GM19043 (cell line): ENCODE measurements around the gene SEZ6L.

ENCODE experiments used
- ATAC-seq: cut with Tn5 transposase; IDR thresholded peaks from one replicate; pipeline ENCODE4 v1.9.1; 2021; ENCODE audit warnings: low read depth; ENCODE audit not compliant: unreplicated experiment

SEZ6L gene

DNA sequence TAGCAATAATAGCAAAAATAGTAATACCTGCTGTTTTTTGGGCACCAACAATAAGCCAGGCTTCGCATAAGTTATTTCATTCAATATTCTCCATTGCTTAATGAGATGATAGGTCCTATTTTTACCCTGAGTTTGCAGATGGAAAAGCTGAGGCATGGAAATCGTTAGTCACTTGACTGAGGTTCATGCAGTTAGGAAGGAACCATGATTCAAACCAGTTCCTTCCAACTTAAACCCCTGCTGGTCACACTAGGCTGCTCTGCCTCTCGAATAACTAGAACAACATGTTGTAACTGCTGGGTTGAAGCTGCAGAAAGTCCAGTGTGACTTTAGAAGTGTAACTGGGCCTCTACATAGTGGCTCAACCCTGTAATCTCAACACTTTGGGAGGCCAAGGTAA lies 69.3 kb downstream of the SEZ6L start:
- no peak for ATAC-seq

DNA sequence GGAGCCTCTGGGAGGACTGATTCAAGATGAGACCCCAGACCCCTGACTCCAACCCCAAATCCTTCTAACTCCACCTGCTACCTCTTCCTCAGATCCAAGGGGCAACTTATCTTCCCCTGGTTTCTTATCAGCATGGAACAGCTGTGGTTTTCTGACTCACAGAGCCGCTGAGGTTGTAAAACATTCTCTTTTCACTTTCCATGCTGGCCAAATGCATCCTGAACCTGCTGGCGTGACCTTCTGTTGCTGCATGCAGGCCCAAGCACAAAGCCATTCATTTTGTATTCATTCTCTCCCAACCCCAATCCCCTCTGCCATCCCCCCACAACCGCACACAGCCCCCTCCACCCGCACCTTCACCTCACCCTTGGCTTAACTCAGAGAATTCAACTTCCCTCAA lies 70.3 kb downstream of the SEZ6L start:
- ATAC-seq, result no peak

DNA sequence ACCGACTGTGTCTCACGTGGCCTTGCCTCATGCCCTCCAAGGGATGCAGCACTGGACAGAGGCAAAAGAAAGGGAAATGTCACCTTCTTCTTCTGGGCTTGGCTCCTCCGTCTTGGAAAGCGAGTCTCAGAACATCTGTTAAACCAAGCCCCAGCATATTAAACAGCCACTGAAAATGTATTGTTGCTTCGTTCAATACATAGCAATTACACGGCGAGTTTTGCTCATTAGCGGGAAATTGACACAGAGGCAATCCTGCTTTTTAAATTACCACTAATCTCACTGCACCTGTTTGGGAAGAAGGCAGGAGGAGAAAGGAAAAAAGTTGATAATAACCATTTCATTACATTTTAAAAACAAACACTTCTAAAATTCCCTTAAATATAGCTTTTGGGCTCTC lies 72.1 kb downstream of the SEZ6L start:
- ATAC-seq, result no peak

DNA sequence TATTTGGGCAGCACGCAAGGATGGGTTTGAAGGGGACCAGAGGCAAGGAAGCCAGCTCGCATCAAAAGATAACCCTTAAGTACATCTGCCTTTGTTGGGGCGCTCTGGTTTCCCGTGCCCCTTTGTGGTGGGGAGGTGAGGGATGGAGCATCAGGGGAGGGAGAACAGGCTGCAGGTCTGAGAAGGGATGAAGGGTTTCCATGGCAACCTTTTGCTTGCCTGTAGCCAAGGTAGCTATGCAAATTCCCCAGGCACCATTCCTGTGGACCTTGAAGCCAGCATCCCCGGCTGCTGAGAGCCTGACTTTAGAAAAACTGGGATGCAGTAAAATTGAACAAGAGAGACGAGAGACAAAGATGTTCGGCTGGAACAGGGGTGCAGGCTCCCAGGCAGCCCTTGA lies 75.7 kb downstream of the SEZ6L start:
- no peak for ATAC-seq

DNA sequence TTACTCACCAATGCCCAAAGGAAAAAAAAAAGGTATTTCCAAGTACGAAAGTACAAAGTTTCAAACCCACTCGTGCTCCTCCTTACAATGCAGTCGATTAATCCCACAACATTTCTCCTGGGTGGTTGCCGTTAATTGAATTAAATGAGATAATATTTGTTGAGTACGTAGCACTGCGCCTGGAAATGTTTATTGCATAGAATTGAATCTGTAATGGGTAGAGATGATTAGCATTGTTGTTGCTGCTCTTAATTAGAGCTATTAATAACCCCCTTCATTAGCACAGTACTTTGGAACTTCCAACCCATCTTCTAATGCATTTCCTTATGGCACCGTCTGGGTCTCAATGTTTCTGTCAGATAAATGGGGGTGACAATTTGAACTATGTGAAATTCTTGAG lies 77.3 kb downstream of the SEZ6L start:
- ATAC-seq, result no peak

DNA sequence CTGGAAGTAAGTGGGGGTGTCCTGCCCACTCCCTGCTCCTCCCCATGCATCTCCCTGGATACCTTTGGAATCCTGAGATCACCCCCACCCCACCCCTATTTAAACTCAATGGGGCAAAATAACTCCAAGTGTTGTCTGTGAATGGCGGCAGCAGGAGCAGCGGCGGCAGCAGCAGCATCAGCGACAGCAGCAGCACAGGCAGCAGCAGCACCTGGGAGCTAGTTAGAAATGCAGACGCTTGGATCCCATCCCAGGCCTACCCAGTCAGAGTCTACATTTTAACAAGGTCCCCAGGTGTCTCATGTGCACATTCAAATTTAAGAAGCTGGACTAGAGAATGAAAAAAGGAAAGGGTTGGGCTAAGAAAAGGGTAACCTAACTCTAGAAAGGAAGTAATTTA lies 82.6 kb downstream of the SEZ6L start:
- no peak for ATAC-seq

DNA sequence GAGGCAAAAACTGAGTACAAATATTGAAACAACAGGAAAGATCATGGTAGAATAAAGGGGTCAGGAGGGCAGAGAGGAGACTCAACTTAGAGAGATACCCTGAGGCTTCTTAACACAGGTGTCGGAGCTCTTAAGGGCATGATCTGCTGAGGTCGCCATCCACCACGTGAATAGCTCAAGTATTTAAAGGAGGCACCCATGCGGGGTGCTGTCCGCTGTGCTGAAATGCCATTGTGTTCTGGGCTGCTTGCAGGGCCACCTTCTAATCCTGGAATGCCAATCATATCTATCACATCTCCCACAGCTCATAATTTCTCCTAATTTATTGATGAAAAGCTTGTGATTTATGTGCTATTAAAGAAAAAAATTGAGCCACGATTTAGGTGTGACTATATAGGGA lies 90.2 kb downstream of the SEZ6L start:
- ATAC-seq, result no peak

DNA sequence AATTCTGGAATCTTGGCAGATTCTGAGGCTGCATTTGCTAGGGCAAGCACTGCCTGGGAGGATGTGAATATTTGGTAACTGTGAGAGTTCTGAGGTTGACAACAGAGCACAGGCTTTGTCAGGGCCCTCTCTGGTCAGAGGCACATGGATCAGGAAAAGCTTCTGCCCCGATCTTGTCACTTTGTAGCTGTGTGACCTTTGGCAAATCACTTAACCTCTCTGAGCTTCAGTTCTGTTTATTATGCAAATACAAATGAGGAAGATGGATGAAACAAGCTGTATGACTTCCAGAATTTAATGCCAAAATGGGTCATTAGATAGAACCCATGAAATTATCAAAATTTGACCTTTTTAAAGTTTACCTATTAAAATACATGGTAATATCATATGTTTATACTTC lies 94.9 kb downstream of the SEZ6L start:
- no peak for ATAC-seq

DNA sequence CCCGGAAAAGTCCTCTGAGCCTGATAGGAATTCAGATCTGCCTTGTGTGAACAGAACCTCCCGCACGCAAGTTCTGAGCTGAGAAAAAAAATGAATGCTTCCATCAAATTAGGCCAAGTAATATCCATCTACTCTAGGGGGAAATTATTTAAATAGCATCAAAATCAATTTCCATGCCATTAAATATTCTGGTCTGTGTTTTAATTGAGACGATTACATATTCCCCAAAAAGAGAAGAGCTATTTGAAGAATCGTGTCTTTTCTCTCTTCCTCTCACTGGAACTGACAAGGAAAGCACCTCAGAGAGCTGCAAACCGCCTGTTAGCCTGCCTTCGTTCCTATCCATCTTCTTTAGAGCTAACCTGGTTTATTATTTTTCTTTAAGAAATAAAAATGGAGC lies 96.0 kb downstream of the SEZ6L start:
- ATAC-seq, result no peak

DNA sequence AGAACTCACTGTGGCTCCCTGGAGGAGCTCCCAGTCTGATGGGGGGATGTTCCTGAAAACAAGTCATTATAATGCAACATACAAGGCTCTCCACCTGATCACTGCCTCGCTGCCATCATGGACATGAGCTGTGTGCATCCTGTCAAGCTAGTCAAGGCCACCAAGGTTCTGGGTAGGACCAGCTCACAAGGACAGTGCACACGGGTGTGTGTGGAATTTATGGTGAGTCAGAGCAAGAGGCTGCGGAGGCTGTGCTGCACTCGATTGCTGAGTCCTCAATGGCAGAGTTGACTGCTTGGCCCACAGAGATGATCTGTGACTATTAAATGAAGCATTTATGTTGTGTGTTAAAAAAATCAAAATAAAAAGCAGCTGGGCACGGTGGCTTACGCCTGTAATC lies 96.6 kb downstream of the SEZ6L start:
- ATAC-seq, result no peak

DNA sequence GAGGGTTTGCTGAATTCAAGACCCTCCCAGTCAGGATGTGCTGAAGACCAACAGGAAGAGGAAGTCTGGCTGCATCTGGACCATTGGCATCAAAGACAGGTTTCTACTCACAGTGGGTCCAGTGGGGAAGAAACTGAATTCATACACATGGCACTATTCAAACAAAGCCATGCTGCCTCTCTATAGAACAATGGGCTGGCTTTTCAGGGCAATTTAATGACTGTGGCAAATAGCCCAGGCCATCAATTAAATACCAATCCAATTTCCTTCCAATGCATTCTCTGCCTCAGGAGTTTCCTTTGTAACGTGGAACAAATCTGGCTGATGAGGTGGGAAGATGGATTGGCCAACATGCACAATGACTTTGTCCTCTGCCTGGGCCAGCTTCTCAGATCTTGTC lies 98.6 kb downstream of the SEZ6L start:
- no peak for ATAC-seq

DNA sequence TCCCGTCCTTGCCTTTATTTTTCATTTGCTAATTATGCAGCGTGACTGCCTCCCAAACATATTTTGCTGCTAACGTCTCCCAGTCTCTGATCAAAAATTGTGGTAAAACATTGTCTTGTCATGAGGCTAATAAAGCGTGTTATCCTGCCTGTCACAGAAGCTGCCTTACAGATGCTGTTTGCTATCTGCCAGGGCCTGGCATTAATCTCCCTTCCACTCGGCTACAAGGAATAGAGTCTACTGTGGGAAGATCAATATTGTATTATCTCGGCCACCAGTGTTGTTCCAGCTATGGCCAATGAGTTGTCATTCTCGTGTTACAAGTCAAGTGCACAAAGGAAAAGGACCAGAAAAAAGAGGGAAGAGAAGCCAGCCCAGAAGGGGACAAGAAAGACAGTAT lies 100.3 kb downstream of the SEZ6L start:
- ATAC-seq, result no peak

DNA sequence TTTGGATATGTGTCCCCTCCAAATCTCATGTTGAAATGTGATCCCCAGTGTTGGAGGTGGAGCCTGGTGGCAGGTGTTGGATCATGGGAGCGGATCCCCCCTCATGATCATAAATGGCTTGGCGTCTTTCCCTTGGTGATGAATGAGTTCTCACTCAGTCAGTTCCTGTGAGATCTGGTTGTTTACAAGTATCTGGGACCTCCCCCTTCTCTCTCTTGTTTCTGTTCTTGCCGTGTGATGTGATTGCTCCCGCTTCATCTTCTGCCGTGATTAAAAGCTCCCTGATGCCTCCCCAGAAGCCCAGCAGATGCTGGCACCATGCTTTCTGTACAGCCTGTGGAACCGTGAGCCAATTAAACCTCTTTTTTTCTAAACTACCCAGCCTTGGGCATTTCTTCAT lies 102.2 kb downstream of the SEZ6L start:
- ATAC-seq, result no peak

DNA sequence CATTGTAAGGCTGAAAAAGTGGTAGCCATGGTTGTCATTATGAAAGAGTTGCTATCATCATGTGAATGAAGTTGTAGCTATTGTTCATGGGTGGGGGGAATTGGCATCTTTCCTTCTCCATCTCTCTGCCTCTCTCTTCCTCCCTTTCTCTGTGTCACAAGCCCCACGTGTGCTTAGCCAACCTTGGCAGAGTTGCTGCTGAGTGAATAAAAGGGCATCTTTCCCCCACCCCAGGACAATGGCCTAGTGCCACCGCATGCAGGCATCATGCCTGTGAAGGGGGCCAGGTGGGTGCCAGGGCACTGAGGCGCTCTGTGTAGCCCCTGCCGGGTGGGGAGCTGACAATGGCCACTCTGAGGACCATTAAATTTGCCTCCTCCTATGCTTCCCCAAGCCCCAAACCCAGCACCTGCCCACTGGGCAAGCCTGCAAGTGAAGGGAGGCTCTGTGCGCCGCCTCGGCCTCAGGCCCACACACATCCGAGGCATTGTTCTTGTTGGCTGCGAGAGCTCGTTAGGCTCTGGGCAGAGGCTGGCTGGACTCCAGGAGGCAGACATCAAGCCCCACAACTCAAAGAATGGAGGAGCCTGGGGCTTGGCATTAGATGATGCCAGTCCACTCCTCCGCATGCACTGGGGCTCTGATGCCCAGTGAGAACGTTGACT lies 103.9 kb downstream of the SEZ6L start:
- ATAC-seq, result no peak

DNA sequence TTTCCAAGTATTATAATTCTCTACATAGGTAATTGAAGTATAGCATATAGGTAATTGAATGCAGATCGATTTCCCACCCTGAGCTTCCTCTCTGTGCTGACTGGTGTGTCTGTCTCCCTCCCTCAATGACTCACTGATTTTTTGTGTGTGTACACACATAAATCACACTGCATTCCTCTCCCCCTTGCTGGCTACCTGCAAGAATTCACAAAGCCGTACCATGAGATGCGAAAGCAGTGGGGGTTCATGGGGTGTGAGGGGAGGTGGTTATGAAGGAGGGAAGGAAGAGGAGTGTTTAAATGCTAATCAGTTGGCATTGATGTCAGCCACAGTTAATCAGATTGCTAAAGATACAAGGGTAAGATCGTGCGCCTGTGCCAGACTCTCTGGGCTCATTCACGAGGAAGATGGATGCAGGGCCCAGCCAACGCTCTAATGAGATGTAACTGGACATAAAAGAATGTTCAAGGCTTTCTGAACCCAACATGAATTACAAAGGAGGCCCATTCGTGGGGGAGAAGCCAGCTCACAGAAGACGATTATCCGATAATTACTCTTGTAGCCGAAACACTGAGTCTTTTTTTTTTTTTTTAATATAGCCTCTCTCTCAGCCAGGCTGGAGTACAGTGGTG lies 107.4 kb downstream of the SEZ6L start:
- ATAC-seq, result no peak

DNA sequence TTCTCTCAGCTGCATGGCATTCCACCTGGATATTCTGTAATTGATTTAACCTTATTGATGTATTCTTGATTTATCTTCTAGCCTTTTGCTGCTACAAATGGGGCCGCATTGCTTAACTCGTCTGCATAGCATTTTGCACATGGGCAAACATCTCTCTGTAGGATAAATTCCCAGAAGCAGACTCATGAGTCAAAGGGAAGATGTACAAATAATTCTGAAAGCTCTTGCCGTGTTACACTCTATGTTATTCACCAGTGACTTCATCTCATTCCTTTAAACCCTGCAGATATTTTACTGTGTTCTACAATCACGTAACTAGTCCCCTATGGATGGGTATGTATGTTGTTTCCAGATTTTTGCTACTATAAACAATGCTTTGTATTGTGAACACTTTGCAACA lies 112.7 kb downstream of the SEZ6L start:
- no peak for ATAC-seq

DNA sequence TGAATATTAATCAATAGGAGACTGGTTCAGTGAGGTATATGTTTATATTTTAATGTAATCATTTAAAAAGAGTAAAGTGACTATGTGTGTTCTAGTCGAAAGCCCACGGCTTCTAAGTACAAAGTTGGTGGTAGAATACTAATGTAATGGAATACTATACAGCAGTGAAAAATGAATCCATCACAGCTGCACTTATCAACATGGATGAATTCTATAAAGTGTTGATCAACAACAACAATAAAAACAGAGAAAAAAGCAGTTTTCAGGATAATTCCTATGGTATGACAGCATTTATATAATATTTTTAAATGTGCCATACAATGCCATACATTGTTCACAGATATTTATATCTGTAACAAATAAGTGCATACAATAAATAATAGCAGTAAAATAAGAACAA lies 114.1 kb downstream of the SEZ6L start:
- no peak for ATAC-seq

DNA sequence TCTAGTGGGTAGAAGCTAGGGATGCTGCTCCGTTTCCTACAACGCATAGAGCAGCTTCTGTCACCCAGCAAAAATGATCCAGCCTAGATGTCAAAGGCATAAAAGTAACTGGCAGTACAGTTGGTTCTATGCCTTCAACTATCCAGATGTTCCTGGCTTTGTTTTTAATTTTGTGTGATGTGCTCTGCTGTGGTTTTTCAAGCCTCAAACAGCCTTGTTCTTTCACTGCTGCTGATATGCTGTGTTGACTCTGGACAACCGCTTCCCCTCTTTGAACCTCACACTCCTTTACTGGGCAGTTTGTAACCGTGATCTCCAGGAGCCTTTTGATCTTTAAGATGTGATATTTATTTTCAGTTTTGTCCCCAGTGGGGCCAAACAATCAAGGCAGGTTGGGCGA lies 116.4 kb downstream of the SEZ6L start:
- no peak for ATAC-seq

DNA sequence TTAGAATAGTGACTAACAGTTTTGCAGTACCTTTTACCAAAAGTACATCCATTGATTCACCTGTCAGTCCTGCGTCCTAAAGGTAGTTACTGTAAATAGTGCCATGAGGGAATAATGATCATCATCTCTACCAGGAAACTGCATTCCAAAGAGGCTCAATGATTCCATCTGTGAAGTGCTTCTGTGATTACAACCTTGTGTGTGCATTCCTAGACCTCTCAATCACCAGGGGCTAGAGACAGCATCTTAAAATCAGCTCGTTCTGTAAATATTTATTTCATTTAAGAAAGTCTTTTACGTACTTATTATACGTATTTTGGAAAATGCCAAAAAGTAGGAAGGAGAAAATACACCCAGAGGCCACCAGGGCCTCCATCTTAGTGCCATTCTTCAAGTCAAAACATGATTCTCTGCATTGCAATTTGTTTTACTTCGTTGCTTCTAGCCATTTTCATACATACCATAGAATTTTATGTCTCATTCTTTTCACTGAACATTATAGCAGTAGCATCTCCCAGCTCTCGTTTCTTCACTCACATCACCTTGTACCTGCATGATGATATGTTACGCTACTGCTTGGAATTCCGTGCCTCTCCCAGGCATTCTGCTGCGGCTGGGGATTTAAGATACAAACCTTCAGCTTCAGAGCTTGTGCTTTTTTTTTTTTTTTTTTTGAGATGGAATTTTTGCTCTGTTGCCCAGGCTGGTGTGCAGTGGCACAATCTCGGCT lies 117.0 kb downstream of the SEZ6L start:
- ATAC-seq, result no peak

DNA sequence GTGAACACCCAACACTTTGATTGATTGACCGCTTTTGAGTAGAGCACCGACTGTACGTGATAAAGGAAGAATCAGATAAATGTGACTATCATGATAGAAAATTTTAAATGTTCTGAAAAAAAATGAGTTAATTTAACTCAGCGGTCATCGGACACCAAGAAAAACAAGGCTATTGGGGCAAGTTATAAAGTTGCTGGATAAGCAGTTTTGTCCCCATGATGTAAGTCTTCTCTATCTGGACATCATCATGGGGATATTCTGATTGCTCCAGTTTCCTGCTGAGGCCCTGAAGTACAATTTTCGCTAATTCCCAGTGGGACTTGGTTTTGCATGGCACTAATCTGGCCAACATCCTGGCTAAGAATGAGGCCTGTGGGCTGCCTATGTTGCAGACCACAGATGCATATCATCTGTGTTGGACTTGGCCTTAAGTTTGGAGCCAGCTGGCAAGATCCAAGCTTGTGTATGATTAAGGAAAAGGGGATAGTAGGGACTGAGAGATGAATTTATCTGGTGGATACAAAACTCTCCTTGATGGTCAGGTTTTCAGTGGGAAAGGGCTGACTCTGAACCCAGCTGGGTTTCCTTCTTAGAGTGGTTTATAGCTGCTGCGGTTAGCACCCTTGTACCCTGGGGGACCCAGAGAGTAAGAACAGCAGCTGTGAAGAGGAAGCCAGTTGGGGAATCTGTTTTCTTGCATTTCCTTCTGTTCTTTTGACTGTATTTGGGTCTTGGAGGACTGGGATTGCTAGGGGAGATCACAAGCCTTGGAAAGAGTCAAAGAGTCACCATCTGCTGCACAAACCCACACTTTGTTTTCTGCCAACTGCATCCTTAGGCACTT lies 118.3 kb downstream of the SEZ6L start:
- no peak for ATAC-seq

DNA sequence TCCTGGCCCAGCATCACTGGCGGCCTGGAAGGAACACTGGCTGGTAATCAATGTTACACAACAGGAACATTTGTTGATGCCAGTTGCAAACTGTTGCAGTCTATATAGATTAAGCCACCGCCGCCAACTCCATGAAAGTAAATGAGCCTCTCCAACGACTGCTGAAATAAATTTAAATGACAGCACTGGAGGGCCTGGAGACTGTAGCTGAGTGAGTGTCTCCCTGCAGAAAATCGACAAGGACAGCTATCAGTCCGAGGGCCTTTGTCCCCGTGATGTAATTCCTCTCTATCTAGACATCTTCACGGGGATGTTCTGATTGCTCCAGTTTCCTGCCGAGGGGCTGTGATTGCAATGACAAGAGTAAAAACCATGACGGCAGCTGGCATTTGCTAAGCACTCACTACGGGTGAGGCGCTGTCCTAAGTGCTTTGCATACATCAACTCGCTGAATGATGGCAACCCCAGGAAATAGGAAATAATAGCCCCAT lies 120.4 kb downstream of the SEZ6L start:
- ATAC-seq, result no peak
